ENCODE results near the gene ACOT13.

DNA sequence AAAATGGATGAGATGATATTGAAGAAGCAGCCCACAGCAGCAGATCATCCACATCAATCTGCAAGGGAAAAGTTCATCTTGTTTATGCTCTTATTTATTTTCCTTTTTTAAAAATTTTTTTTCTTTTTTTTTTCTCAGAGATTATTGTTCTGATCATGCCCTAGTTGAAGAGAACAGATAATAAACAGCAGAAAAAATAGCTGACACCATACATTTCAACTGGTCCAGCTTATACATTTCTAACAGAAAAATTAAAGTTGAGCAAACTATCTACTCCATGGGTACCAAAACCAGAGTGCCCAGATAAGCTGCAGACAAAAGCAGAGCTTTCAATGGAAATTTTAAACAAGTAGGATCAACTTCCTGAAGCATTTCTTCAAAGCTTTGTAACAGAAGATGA, 30.2 kb upstream of the ACOT13 start:
- TF ChIP-seq, protein P1, sequence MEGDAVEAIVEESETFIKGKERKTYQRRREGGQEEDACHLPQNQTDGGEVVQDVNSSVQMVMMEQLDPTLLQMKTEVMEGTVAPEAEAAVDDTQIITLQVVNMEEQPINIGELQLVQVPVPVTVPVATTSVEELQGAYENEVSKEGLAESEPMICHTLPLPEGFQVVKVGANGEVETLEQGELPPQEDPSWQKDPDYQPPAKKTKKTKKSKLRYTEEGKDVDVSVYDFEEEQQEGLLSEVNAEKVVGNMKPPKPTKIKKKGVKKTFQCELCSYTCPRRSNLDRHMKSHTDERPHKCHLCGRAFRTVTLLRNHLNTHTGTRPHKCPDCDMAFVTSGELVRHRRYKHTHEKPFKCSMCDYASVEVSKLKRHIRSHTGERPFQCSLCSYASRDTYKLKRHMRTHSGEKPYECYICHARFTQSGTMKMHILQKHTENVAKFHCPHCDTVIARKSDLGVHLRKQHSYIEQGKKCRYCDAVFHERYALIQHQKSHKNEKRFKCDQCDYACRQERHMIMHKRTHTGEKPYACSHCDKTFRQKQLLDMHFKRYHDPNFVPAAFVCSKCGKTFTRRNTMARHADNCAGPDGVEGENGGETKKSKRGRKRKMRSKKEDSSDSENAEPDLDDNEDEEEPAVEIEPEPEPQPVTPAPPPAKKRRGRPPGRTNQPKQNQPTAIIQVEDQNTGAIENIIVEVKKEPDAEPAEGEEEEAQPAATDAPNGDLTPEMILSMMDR (IDR thresholded peaks at IDR 0.05): no peak
- no peak for TF ChIP-seq POLR2A (IDR thresholded peaks at IDR 0.05)
- no peak for TF ChIP-seq EP300 (IDR thresholded peaks at IDR 0.05)
